Mammary epithelial cell (primary cell): Measurements from ENCODE around the gene C12orf56.

Source experiments
- EZH2 ChIP-seq: IDR thresholded peaks from 2 replicates; pipeline ENCODE4 v1.6.1; 2012; ENCODE audit warnings: low read length, inconsistent platforms, borderline replicate concordance
- TF ChIP-seq, protein P1 (sequence below), 2 donors: IDR thresholded peaks in 1 of 2; conservative IDR thresholded peaks in 1 of 2; 2 replicates each; pipeline ENCODE4 v1.5.1; 2011 to 2012; ENCODE audit warnings: inconsistent platforms in 2 of 2, low read length in 2 of 2, mild to moderate bottlenecking in 2 of 2, control low read depth in 1 of 2, low read depth in 1 of 2; ENCODE audit not compliant: insufficient read depth in 1 of 2; ENCODE audit errors: extremely low read depth in 1 of 2

DNA sequence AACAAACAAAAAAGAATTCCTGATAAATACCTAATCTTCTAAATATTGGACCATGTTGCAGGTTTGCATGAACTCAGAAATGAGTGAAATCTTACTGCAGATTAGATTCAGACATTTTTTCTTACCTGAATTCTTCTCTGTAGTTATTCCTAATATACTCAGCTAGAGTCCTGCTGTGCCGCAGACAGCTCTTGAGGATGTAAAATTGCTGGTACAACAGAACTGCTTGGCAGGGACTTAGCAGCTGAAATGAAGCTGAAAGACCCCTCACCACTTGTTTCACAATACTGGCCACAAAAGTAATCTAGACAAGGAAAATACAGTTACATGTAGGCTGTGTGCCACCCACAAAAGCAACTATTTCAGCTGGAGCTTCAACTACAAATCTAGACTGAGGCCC is 120.1 kb downstream of the C12orf56 start:
- TF ChIP-seq, protein P1, sequence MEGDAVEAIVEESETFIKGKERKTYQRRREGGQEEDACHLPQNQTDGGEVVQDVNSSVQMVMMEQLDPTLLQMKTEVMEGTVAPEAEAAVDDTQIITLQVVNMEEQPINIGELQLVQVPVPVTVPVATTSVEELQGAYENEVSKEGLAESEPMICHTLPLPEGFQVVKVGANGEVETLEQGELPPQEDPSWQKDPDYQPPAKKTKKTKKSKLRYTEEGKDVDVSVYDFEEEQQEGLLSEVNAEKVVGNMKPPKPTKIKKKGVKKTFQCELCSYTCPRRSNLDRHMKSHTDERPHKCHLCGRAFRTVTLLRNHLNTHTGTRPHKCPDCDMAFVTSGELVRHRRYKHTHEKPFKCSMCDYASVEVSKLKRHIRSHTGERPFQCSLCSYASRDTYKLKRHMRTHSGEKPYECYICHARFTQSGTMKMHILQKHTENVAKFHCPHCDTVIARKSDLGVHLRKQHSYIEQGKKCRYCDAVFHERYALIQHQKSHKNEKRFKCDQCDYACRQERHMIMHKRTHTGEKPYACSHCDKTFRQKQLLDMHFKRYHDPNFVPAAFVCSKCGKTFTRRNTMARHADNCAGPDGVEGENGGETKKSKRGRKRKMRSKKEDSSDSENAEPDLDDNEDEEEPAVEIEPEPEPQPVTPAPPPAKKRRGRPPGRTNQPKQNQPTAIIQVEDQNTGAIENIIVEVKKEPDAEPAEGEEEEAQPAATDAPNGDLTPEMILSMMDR (conservative IDR thresholded peaks at IDR 0.05 in 1 of 2, IDR thresholded peaks at IDR 0.05 in 1 of 2; ENCODE audit: extremely low read depth in 1 of 2, insufficient read depth in 1 of 2, low read depth in 1 of 2, low read length in 2 of 2), result no peak
- TF ChIP-seq EZH2, result no peak
